Brain microvascular endothelial cell (primary cell): ENCODE measurements around the gene NAT14.

Experiments
- DNase-seq: peaks from one replicate; pipeline ENCODE4 v3.0.0-alpha.2; 2020
- H3K27ac ChIP-seq: fragments of 250-450 bp; sonication (Bioruptor Pico); 2 replicates; pipeline ENCODE4 v1.5.1; 2020; ENCODE audit warnings: mild to moderate bottlenecking, moderate library complexity
- H3K27me3 ChIP-seq: fragments of 250-450 bp; sonication (Bioruptor Pico); replicated peaks from 2 replicates; pipeline ENCODE4 v1.5.1; 2020; ENCODE audit warnings: mild to moderate bottlenecking
- H3K36me3 ChIP-seq: fragments of 250-450 bp; sonication (Bioruptor Pico); replicated peaks from 2 replicates; pipeline ENCODE4 v1.5.1; 2020; ENCODE audit warnings: mild to moderate bottlenecking
- H3K4me3 ChIP-seq: 2 replicates; pipeline ENCODE4 v1.5.1; 2011; ENCODE audit warnings: low read depth, mild to moderate bottlenecking, control low read depth, low read length, moderate library complexity
- CTCF ChIP-seq: IDR thresholded peaks from 2 replicates; pipeline ENCODE4 v1.5.1; 2011; ENCODE audit warnings: low read depth, mild to moderate bottlenecking, moderate library complexity, low read length, control low read depth, inconsistent platforms; ENCODE audit errors: missing control alignments
- in situ Hi-C: cut with HindIII; loops from 2 replicates; pipeline ENCODE4 v1.10.0; 2017; ENCODE audit warnings: low sequenced_read_pairs, low pct_ligation_motif_present

The NAT14 gene

GRCh38 chr19:55489711-55490477 lies 4.9 kb downstream of the NAT14 start:
- no peaks in the 10 kb centered on the region for H3K27me3 ChIP-seq
- no peak overlapping the region for H3K4me3 ChIP-seq
- H3K36me3 ChIP-seq, result no peaks in the 10 kb centered on the region
- TF ChIP-seq CTCF, result no peak
- H3K27ac ChIP-seq, result no peak overlapping the region
- in situ Hi-C loops, result no loop called here
- DNase-seq, result no peak

- Histone ChIP-seq H3K36me3 (no peaks in the 10 kb centered on the region), H3K4me3 (no peak overlapping the region), H3K27ac (no peak overlapping the region), H3K27me3 (no peaks in the 10 kb centered on the region)
- DNase-seq, result no peak
- in situ Hi-C loops, result no loop called here
- no peak for TF ChIP-seq CTCF
Measured at GRCh38 chr19:55490478-55491432, 5.8 kb downstream of the NAT14 start.

- TF ChIP-seq CTCF, result no peak
- DNase-seq, result no peak
- Histone ChIP-seq H3K27ac (no peak overlapping the region), H3K36me3 (no peaks in the 10 kb centered on the region), H3K27me3 (no peaks in the 10 kb centered on the region), H3K4me3 (no peak overlapping the region)
- in situ Hi-C loops, result no loop called here
Measured at GRCh38 chr19:55491546-55492360, 6.8 kb downstream of the NAT14 start.

- no peak for DNase-seq
- H3K4me3 ChIP-seq, result no peak overlapping the region
- H3K27ac ChIP-seq, result no peak overlapping the region
- no peaks in the 10 kb centered on the region for H3K36me3 ChIP-seq
- no peak for TF ChIP-seq CTCF
- in situ Hi-C loops, result no loop called here
- H3K27me3 ChIP-seq, result no peaks in the 10 kb centered on the region
Measured at GRCh38 chr19:55492362-55492944, 7.5 kb downstream of the NAT14 start.

- peak overlapping the region; percentile 9 for H3K4me3 ChIP-seq
- in situ Hi-C loops, result no loop called here
- TF ChIP-seq CTCF, result no peak
- peak overlapping the region; percentile 66 for H3K27ac ChIP-seq
- H3K27me3 ChIP-seq, result no peaks in the 10 kb centered on the region
- no peaks in the 10 kb centered on the region for H3K36me3 ChIP-seq
- no peak for DNase-seq
Measured at GRCh38 chr19:55493052-55493644, 8.2 kb downstream of the NAT14 start.
